ENCODE results near the gene SRPX. TPM values are rescaled to one million over a fixed set of nuclear protein-coding genes. Genes with fewer than 3 reads are reported as not detected.

SRPX gene
- total RNA-seq, 2 experiments from 2014 or later = 0.47 to 1.2 TPM

DNA sequence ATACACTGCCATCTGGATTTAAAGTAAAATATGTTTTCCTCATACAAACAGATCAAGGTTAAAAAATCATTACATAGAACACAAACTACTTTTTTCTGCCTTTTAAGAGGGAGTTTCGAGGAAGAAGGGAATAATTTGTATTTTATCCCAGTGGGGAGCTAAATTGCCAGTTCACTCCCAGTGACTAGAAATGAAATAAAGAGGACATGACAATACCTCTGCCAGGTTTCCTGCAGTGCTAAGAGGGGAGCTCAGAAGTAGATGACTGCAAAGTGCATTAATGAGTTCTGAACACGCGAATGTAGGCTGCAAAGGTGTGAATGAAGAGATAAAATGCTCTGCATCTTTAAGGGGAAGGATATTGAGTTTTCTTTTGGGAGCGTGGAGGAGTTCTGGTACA, 69.7 kb downstream of the SRPX start:
- Mint-ChIP-seq H3K4me3 (no peak overlapping the region), H3K27ac (no peak overlapping the region), H3K36me3 (no peaks in the 10 kb centered on the region), H3K4me1 (no peaks in the 10 kb centered on the region), H3K27me3 (peaks cover 7% of the 10 kb centered on the region), H3K9me3 (ENCODE audit: low read depth) (no peaks in the 10 kb centered on the region)
- ATAC-seq (no peak), DNase-seq (no peak)
- CTCF ChIA-PET = no interaction called here

DNA sequence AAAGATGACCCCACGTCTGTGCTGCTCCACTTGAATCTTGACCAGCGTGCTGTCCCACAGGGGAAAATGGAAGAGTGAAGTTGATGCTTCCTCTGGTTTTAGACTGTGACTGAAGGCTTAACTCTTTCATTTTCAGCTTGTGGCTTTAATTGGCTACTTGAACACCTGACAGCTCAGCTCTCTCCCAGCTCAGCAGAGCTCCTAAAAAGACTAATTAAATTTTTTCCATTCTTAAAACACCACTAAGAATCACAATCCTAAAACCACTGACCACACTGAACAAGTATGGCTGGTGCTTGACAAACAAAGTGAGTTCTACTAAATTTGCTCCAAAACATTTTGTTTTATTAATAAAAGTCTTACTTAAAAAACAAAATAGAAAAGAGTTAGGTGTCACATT, 71.7 kb downstream of the SRPX start:
- Mint-ChIP-seq H3K27ac (no peak overlapping the region), H3K4me3 (no peak overlapping the region), H3K36me3 (no peaks in the 10 kb centered on the region), H3K27me3 (peaks cover 12% of the 10 kb centered on the region), H3K9me3 (ENCODE audit: low read depth) (no peaks in the 10 kb centered on the region), H3K4me1 (no peaks in the 10 kb centered on the region)
- CTCF ChIA-PET = no interaction called here
- no peak for ATAC-seq
- no peak for DNase-seq

DNA sequence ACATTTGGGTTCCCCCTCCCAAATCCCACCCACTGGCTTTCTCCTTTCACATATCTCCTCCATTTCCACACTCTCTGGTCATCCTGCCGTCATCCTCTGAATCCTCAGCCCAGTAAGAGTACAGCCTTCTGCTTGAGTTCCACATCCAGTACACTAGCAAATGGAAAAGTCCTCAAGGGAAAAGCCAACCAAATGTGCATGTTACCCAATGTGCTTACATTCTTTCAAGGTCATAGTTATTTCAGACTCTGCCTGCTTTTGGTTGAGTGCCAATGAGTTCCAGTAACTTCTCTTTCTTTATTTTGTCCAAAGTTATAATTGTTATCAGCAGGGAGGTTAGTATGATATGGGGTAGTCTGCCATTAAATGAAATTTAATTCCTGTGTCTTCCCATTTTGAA, 78.1 kb downstream of the SRPX start:
- Mint-ChIP-seq H3K4me1 (no peaks in the 10 kb centered on the region), H3K9me3 (ENCODE audit: low read depth) (no peaks in the 10 kb centered on the region), H3K27ac (no peak overlapping the region), H3K27me3 (peaks cover 5% of the 10 kb centered on the region), H3K4me3 (no peak overlapping the region), H3K36me3 (no peaks in the 10 kb centered on the region)
- CTCF ChIA-PET = no interaction called here
- ATAC-seq = no peak
- no peak for DNase-seq

DNA sequence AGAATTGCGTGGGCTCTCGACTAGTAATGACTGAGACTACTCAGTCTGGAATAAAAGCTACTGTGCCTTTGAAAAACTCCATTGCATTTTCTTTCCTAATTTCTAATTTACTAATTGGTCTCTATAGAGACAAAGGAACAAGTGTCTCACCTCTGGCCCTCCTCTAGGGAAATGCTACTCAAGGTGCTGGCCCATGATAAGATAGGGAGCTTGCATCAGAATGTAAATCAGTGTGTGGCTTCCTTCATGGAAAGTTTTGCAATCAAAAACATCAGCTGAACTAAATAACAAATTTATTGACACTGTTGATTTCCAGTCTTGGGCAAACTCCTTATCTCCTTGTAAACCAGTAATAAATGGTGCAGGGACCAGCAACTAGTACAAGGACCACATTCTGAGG, 81.8 kb downstream of the SRPX start:
- H3K4me1 Mint-ChIP-seq = no peaks in the 10 kb centered on the region
- H3K36me3 Mint-ChIP-seq = no peaks in the 10 kb centered on the region
- CTCF ChIA-PET = no interaction called here
- DNase-seq (no peak), ATAC-seq (no peak)
- H3K27me3 Mint-ChIP-seq = peaks cover 4% of the 10 kb centered on the region
- H3K4me3 Mint-ChIP-seq = no peak overlapping the region
- H3K27ac Mint-ChIP-seq = no peak overlapping the region
- H3K9me3 Mint-ChIP-seq (ENCODE audit: low read depth) = no peaks in the 10 kb centered on the region

DNA sequence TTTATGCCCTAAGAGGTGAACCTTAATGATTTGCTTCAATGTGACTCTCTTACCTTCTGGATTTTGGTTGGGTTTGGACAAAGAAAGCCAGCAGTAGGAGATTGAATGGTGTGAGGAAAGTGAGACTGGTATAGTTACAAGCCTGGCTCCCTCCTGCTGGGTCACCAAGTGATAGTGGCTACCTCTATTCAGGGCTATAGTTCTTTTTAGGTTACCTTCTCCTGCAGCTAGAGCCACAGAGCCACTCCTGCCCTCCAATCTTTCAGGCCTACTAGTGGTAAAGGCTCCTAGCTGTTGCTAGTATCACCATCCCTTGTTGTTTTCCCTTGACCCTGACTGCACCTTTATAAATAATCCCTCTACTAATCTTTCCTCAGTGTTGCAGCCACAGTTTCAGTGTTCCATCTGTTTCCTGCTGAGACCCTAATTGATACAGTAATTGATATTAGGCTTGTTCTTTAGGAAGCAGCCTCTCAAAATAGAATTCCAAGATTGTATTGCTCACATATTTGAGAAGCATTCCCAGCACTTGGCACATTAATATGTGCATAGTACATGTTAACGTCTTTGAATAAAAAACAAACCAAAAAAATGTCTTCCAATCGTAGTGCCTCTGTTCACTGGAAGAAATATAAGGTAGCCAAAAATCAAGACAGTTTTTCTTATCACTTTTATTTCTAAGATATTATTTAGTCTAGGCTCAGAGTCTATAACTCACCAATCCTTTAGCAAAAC, 82.3 kb downstream of the SRPX start:
- DNase-seq = no peak
- ATAC-seq = no peak
- H3K4me1 Mint-ChIP-seq = no peaks in the 10 kb centered on the region
- CTCF ChIA-PET = no interaction called here
- H3K27ac Mint-ChIP-seq = no peak overlapping the region
- H3K4me3 Mint-ChIP-seq = no peak overlapping the region
- H3K9me3 Mint-ChIP-seq (ENCODE audit: low read depth) = no peaks in the 10 kb centered on the region
- no peaks in the 10 kb centered on the region for H3K36me3 Mint-ChIP-seq
- H3K27me3 Mint-ChIP-seq = peaks cover 4% of the 10 kb centered on the region

DNA sequence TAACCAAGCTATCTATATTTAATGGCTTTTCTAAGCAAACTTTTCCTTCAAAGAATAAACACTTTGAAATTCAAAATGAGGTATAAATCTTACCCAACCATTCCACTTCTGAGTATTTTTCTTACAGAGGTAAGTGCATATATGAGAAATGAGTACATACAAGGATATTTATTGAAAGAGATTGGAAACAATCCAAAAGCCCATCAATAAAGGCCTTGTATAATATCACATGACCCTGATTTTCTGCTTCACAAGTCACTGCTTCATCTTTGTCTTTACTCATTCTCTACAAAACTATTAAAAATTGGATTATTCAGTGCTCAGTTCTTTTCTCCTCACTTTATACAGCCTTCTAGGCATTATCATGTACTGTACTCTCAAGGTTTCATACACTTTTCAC, 91.3 kb downstream of the SRPX start:
- peaks cover 3% of the 10 kb centered on the region for H3K27me3 Mint-ChIP-seq
- H3K27ac Mint-ChIP-seq = no peak overlapping the region
- no peak for DNase-seq
- ATAC-seq = no peak
- H3K36me3 Mint-ChIP-seq = no peaks in the 10 kb centered on the region
- no peak overlapping the region for H3K4me3 Mint-ChIP-seq
- CTCF ChIA-PET = no interaction called here
- H3K9me3 Mint-ChIP-seq (ENCODE audit: low read depth) = no peaks in the 10 kb centered on the region
- H3K4me1 Mint-ChIP-seq = no peaks in the 10 kb centered on the region

DNA sequence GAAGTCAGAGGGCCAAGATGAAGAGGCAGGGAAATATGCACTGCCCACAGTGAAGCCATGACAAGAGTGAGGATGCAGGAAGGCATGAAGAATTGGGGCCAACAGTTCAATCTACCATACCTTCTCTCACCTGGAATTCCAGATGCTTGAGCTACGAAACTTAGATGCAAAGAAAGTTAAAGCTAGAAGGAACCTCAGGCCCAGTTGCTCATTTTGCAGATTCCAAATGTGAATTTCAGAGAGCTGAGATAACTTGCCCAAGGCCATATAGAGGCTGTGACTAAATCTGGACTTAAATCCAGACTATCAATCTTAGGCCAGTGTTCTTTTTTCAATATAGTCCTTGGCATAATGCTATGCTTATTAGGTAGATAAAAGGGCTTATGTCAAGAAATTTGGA, 92.7 kb downstream of the SRPX start:
- Mint-ChIP-seq H3K4me1 (no peaks in the 10 kb centered on the region), H3K27ac (no peak overlapping the region), H3K9me3 (ENCODE audit: low read depth) (no peaks in the 10 kb centered on the region), H3K27me3 (no peaks in the 10 kb centered on the region), H3K4me3 (no peak overlapping the region), H3K36me3 (no peaks in the 10 kb centered on the region)
- ATAC-seq (no peak), DNase-seq (no peak)
- CTCF ChIA-PET = no interaction called here

DNA sequence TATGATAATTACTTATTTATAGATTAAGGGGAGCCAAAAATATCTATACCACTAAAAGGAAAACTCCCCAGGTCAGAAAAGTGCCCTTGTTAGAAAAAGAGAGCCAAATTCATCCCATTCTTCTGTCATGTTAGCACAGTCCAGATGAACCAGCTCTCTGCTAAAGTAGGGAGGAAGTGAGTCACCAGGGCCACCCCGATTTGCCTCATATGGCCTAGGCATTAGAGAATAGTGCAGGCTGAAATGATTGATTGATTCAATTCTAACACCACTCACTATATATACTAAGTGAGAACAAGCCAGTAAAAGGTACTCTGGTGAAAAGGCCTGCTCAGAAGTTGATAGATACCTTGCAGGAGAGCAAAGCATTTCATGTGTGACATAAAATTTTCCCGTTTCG, 94.5 kb downstream of the SRPX start:
- CTCF ChIA-PET = no interaction called here
- no peak for DNase-seq
- H3K4me1 Mint-ChIP-seq = no peaks in the 10 kb centered on the region
- no peak for ATAC-seq
- no peaks in the 10 kb centered on the region for H3K36me3 Mint-ChIP-seq
- no peak overlapping the region for H3K27ac Mint-ChIP-seq
- H3K9me3 Mint-ChIP-seq (ENCODE audit: low read depth) = no peaks in the 10 kb centered on the region
- H3K4me3 Mint-ChIP-seq = no peak overlapping the region
- H3K27me3 Mint-ChIP-seq = peaks cover 2% of the 10 kb centered on the region

DNA sequence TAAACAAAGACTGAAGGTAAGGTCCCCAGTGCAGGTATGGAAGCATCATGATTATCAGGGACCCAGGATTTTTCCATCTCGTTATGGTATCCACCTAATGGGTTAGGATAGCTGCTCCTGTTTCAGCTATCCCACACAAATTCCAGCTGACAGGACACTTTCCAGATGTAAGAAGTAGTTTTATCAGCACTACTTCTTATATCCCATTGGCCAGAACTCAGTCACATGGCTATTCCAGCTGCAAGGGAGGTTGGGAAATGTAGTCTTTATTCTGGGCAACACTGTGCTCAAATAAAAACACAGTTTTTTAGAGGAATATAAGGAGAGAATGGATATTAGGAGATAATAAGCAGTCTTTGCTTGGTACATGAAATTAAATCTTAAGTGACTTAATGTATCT, 96.7 kb downstream of the SRPX start:
- no peak for DNase-seq
- no peak overlapping the region for H3K27ac Mint-ChIP-seq
- peaks cover 2% of the 10 kb centered on the region for H3K27me3 Mint-ChIP-seq
- no peaks in the 10 kb centered on the region for H3K36me3 Mint-ChIP-seq
- CTCF ChIA-PET = no interaction called here
- no peaks in the 10 kb centered on the region for H3K4me1 Mint-ChIP-seq
- ATAC-seq = no peak
- no peak overlapping the region for H3K4me3 Mint-ChIP-seq
- no peaks in the 10 kb centered on the region for H3K9me3 Mint-ChIP-seq (ENCODE audit: low read depth)

DNA sequence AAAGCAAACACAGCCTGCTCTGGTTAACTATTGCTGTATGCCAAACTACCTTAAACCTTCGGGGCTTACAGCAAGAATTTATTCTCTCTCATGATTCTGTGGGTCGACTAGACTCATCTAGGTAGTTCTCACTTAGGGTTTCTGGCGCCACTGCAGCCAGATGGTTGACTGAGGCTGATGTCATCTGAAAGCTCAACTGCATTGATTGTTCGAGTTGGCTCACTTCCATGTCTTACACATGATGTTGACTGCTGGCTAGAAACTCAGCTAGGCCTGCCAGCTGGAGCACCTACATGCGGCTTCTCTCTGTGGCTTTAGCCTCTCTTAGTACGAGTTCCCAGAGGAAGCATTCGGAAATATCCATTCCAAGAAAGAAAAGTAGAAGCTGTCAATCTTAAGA, 103.2 kb downstream of the SRPX start:
- H3K27me3 Mint-ChIP-seq = peaks cover 2% of the 10 kb centered on the region
- H3K27ac Mint-ChIP-seq = no peak overlapping the region
- no peak for ATAC-seq
- H3K9me3 Mint-ChIP-seq (ENCODE audit: low read depth) = no peaks in the 10 kb centered on the region
- no peak overlapping the region for H3K4me3 Mint-ChIP-seq
- CTCF ChIA-PET = no interaction called here
- no peak for DNase-seq
- H3K4me1 Mint-ChIP-seq = no peaks in the 10 kb centered on the region
- H3K36me3 Mint-ChIP-seq = no peaks in the 10 kb centered on the region

DNA sequence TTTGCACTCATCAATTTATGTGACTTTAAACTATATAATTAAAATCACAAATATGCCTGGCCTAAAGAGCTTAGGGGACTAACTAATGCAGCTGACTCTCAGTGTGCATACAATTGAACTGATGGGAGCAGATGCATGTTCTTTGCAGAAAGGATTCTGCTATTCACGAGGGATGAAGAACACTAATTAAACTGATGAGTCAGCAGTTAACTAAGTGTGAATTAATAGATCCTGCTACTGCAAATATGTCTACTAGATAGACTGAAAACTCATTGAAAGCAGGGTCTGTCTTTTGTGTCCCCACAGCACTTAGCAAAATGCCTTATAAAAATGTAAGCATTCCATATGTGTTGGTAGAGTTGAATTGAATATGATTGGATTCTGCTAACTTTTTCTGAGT, 104.0 kb downstream of the SRPX start:
- Mint-ChIP-seq H3K27ac (no peak overlapping the region), H3K4me1 (no peaks in the 10 kb centered on the region), H3K9me3 (ENCODE audit: low read depth) (no peaks in the 10 kb centered on the region), H3K4me3 (no peak overlapping the region), H3K27me3 (no peaks in the 10 kb centered on the region), H3K36me3 (no peaks in the 10 kb centered on the region)
- ATAC-seq (no peak), DNase-seq (no peak)
- CTCF ChIA-PET = no interaction called here

DNA sequence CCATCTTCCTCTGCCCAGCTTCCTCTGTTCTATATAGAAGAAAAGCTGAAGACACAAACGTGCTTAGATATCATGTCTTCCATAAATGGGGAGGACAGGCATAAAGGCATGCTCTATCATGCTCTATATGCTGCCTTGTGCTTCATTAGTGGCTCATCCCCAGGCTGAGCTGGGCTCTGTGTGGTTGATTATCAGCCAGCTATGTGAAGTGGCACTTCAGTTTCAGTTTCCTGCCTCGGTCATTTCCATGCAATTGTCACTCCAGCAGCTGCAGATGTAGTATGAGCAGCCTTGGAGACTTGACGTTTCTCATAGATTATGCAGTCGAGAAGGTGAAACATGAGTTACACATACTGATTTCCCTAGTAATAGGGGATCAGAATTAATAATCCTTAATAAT, 108.1 kb downstream of the SRPX start:
- Mint-ChIP-seq H3K27me3 (peaks cover 3% of the 10 kb centered on the region), H3K27ac (no peak overlapping the region), H3K9me3 (ENCODE audit: low read depth) (no peaks in the 10 kb centered on the region), H3K36me3 (no peaks in the 10 kb centered on the region), H3K4me3 (no peak overlapping the region), H3K4me1 (no peaks in the 10 kb centered on the region)
- no peak for ATAC-seq
- no peak for DNase-seq
- CTCF ChIA-PET = no interaction called here

DNA sequence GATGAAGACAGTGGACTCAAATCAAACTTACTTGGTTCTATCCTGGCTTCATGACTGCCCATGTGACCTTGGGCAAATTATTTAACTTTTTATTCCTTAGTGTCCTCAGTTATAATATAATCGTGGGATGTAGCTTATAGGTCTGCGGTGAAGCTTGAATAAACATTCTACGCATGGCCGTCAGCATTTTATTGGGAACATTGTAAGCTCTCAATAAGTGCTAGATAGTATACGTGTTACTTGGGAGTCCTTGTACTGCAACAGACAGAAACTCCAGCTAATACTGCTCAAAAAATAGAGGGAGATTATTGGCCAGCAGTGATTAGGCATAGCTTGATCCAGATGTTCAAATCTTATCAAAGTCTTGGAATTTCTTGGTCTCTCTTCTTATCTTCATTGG, 109.5 kb downstream of the SRPX start:
- H3K36me3 Mint-ChIP-seq = no peaks in the 10 kb centered on the region
- H3K9me3 Mint-ChIP-seq (ENCODE audit: low read depth) = no peaks in the 10 kb centered on the region
- H3K27me3 Mint-ChIP-seq = peaks cover 3% of the 10 kb centered on the region
- CTCF ChIA-PET = no interaction called here
- no peak for DNase-seq
- no peak overlapping the region for H3K27ac Mint-ChIP-seq
- no peak for ATAC-seq
- no peak overlapping the region for H3K4me3 Mint-ChIP-seq
- H3K4me1 Mint-ChIP-seq = no peaks in the 10 kb centered on the region

DNA sequence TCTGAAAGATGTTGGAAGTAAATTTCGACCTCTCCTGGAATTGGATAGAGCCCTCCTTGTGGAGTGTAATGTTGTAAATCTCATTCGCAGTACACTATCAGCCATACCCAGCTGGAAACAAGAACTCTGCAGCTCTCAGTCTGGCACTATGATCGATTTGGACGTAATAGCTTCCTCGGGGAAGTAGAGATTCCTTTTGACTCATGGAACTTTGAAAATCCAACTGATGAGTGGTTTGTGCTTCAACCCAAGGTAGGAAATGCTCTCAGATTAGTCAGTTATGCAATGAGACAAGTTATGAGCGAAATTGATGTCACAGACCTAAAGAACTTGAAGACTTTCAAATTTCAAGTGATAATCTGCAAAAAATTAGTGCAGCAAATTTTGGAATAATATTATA, 110.4 kb downstream of the SRPX start:
- peaks cover 3% of the 10 kb centered on the region for H3K27me3 Mint-ChIP-seq

More for the DNA sequence above, 110.4 kb downstream of the SRPX start:
- Mint-ChIP-seq H3K4me1 (no peaks in the 10 kb centered on the region), H3K9me3 (ENCODE audit: low read depth) (no peaks in the 10 kb centered on the region), H3K27ac (no peak overlapping the region), H3K4me3 (no peak overlapping the region), H3K36me3 (no peaks in the 10 kb centered on the region)
- DNase-seq = no peak
- no peak for ATAC-seq
- CTCF ChIA-PET = no interaction called here

Measured in activated CD8-positive, alpha-beta memory T cell treated with anti-CD3 and anti-CD28 coated beads, Interleukin-2, amount 10 ng/mL, durations not matched to agents 7 days and 5 days (primary cell).